ENCODE measurements around the gene NECAB2.

- TF ChIP-seq CTCF (IDR thresholded peaks at IDR 0.05) (no peak), EZH2 (IDR thresholded peaks at IDR 0.05) (no peak)
Observed at GRCh38 chr16:84039696-84040095, 71.7 kb downstream of the NECAB2 start.

Measured in neural progenitor cell (in vitro differentiated cells).